NCI-H1436 treated with DMSO at 0.1 percent for 48 hours (cell line): ENCODE results near the gene FRMD6.
"Not testable (repeated sequence)": the region's sequence is repeated elsewhere in the genome, so short reads cannot be mapped to it uniquely, and the experiment has no call there.

Experiments
- DNase-seq: peaks from one replicate; lab custom pipeline; 2025; lab: John Stamatoyannopoulos, UW

FRMD6 gene

DNA sequence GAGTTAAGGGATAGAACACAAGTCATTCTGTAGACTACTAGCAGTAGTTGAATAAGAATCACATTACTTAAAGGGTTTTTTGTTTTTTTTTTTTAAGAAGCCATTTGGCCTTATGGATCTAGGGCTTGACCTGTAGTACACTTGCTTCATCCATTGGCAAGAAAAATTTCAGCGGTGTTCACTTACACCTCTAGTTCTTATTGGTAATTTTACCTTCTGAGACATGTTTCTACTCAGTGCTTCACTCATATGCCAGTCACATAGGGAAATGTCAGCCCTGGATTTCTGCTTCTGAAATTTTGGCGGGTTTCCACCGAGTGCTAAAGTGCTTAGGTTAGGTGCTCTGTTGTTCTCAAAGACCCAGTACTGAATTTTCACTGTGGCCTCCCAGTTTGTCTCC lies 72.9 kb downstream of the FRMD6 start:
- DNase-seq = no peak

DNA sequence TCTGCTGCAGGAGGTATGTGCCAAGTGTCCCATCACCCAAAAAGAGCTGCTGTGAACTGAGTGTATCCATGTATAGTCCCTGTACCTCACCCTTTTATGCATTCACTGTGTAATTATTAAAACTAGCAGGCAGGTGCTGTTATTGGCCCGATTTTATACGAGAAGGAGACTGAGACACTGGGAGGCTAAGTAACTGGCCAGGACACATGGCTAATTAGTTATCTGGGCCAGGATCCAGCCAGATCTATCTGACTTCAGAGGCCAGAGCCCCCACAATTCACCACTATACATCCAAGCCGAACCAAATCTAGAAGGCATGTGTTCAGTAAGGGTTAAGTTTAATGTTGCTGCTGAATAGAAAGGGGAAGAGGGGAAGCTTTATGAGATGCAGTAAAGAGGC lies 73.4 kb downstream of the FRMD6 start:
- no peak for DNase-seq

- DNase-seq = no peak
Measured at GRCh38 chr14:51726166-51726899, 74.6 kb downstream of the FRMD6 start.

DNA sequence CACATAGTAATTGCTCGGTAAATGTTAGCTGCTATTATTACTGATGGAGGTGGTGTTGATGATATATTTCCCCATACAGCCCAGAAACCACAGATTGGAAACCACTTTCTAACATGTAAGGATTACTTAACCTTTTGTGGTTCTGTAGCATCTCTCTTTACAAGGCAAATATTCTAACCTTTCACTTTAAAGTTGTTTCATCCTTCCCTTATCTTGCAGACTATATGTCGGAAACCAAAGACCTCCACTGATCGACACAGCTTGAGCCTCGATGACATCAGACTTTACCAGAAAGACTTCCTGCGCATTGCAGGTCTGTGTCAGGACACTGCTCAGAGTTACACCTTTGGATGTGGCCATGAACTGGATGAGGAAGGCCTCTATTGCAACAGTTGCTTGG lies 75.8 kb downstream of the FRMD6 start:
- DNase-seq = no peak

- no peak for DNase-seq
Measured at GRCh38 chr14:51730098-51730497, 78.4 kb downstream of the FRMD6 start.

GRCh38 chr14:51730684-51731083 lies 79.0 kb downstream of the FRMD6 start:
- DNase-seq = no peak

- DNase-seq = no peak
Measured at GRCh38 chr14:51732494-51733112, 80.9 kb downstream of the FRMD6 start.

GRCh38 chr14:51733147-51733546 lies 81.4 kb downstream of the FRMD6 start:
- no peak for DNase-seq

GRCh38 chr14:51735851-51736250 lies 84.1 kb downstream of the FRMD6 start:
- no peak for DNase-seq

- no peak for DNase-seq
Measured at GRCh38 chr14:51738754-51739153, 87.0 kb downstream of the FRMD6 start.

- no peak for DNase-seq
Measured at GRCh38 chr14:51743588-51744000, 91.9 kb downstream of the FRMD6 start.

DNA sequence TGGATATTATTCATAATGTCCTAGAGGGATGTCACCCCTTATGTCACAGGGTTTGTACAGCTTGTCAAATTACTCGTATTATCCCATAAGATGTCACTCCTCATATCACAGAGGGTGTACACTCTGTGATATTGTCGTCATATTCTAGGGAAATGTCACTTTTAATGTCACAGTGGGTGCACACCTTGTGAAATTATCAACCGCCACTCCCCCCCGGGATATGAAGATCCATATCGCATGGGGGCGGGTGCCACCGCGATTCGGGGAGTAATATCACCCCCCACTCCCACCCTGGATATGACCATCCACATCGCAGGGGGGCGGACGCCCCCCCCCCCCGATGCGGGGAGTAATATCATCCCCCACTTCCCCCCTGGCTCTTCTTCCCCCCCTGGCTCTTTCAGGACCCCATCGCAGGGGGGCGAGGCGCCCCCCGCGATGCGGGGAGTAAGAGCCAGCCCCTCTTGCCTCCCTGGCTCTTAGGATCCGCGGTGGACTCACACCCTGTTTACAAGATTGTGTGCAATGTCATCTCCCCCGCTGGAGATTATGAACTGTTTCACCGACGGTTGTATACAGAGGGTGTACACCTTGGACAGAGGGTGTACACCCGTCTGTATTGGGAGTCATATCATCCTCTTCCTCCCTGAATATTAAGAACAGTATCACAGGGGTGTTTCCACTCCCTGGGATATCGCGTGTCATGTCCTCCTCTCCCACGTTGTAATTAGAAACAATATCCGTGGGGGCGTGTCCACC lies 92.8 kb downstream of the FRMD6 start:
- DNase-seq = no peak

GRCh38 chr14:51746823-51747222 lies 95.1 kb downstream of the FRMD6 start:
- DNase-seq = not testable (repeated sequence)

DNA sequence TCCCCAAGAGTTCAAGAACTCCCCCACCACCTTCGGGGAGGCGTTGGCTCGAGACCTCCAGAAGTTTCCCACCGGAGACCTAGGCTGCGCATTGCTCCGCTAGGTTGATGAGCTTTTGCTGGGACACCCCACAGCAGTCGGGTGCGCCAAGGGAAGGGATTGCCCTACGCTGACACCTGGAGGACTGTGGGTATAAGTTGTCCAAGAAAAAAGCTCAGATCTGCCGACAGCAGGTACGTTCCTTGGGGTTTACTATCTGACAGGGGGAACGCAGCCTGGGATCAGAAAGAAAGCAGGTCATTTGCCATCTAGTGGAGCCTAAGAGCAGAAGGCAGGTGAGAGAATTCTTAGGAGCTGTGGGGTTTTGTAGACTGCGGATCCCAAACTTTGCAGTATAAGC lies 98.8 kb downstream of the FRMD6 start:
- DNase-seq = no peak

GRCh38 chr14:51751611-51752345 lies 100.1 kb downstream of the FRMD6 start:
- not testable (repeated sequence) for DNase-seq

GRCh38 chr14:51757756-51758155 lies 106.0 kb downstream of the FRMD6 start:
- DNase-seq = not testable (repeated sequence)

DNA sequence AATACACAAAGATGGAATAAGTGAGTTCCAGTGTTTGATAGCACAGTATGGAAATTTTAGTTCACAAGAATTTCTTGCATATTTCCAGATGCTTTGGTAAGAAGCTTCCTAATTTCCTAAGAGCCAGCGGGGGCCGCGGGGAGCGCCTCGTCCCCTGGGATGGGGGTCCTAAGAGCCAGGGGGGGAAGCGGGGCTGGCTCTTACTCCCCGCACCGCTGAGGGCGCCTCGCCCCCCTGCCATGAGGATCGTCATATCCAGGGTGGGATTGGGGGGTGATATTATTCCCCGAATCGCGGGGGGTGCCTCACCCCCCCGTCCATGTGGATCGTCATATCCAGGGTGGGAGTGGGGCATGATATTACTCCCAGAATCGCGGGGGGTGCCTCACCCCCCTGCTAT lies 108.2 kb downstream of the FRMD6 start:
- DNase-seq = no peak

GRCh38 chr14:51765726-51766125 lies 114.0 kb downstream of the FRMD6 start:
- DNase-seq = not testable (repeated sequence)

GRCh38 chr14:51766586-51766985 lies 114.9 kb downstream of the FRMD6 start:
- not testable (repeated sequence) for DNase-seq

- DNase-seq = not testable (repeated sequence)
Measured at GRCh38 chr14:51769261-51769660, 117.6 kb downstream of the FRMD6 start.

GRCh38 chr14:51774209-51774608 lies 122.5 kb downstream of the FRMD6 start:
- DNase-seq = no peak
